GM23248 (cell line): ENCODE measurements around the gene LARP1B.
"Not testable (repeated sequence)": the region's sequence is repeated elsewhere in the genome, so short reads cannot be mapped to it uniquely, and the experiment has no call there.

Experiments used
- EZH2 ChIP-seq: fragments of 200-600 bp; sonication (generic); IDR thresholded peaks from 2 replicates; pipeline ENCODE4 v1.6.1; 2018; ENCODE audit warnings: antibody characterized with exemption, mild to moderate bottlenecking; ENCODE audit not compliant: insufficient read depth, poor library complexity, severe bottlenecking
- EZH2phosphoT487 ChIP-seq: fragments of 200-600 bp; sonication (generic); IDR thresholded peaks from 2 replicates; pipeline ENCODE4 v1.6.1; 2018; ENCODE audit warnings: antibody characterized with exemption, moderate library complexity, mild to moderate bottlenecking, low read depth; ENCODE audit not compliant: insufficient read depth

DNA sequence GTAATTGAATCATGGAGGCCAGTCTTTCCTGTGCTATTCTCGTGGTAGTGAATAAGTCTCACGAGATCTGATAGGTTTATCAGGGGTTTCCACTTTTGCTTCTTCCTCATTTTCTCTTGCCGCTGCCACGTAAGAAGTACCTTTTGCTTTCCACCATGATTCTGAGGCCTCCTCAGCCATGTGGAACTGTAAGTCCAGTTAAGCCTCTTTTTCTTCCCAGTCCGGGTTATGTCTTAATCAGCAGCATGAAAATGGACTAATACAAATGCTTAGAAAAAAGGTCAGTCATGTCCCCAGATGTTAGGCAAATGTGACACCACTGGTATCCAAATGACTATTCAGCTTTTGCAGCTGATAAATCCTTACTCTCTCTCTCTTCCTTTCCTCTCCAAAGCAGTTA lies 184.3 kb downstream of the LARP1B start:
- TF ChIP-seq EZH2, EZH2phosphoT487: not testable (repeated sequence)
